IMR-90 (cell line): ENCODE data around the gene TTLL9. TPM values are rescaled to one million over a fixed set of nuclear protein-coding genes. Genes with fewer than 3 reads are reported as not detected.

Experiments
- ATAC-seq: fragments of 200-7000 bp; cut with Tn5 transposase; 2 replicates; pipeline ENCODE4 v1.9.1; 2020; ENCODE audit warnings: low read depth, mild to moderate bottlenecking, moderate library complexity
- BruUV-seq: library from RNA; stranded (reverse); fragments of 400-500 nt; replicated peaks from 2 replicates; lab custom pipeline; 2021; lab: Mats Ljungman, UMichigan
- CTCF ChIA-PET: fragments of 300-600 bp; formaldehyde crosslinking; extraction: SDS; loops from one replicate; lab custom pipeline; 2021; ENCODE audit warnings: antibody characterized with exemption; lab: Yijun Ruan, JAX
- POLR2A ChIA-PET: fragments of 300-600 bp; sonication (Branson Sonifier 250); formaldehyde crosslinking; loops from one replicate; lab custom pipeline; 2022; ENCODE audit warnings: antibody characterized with exemption; ENCODE audit not compliant: unreplicated experiment; lab: Charles Lee
- DNase-seq: peaks from one replicate; pipeline ENCODE4 v3.0.0; 2013
- H2AFZ ChIP-seq: replicated peaks from 2 replicates; pipeline ENCODE3; 2013; ENCODE audit warnings: low read length, mild to moderate bottlenecking; ENCODE audit not compliant: poor library complexity
- H2AK5ac ChIP-seq: 2 replicates; pipeline ENCODE4 v1.6.1; 2013; ENCODE audit warnings: low read depth, low read length, inconsistent platforms
- H2AK9ac ChIP-seq: replicated peaks from 2 replicates; pipeline ENCODE3; 2013; ENCODE audit warnings: mild to moderate bottlenecking, low read depth, low read length, moderate library complexity; ENCODE audit not compliant: poor library complexity
- H2BK120ac ChIP-seq: 2 replicates; pipeline ENCODE4 v1.6.1; 2013; ENCODE audit warnings: low read depth, low read length, inconsistent platforms
- H2BK15ac ChIP-seq: 3 replicates; pipeline ENCODE4 v1.6.1; 2013; ENCODE audit warnings: low read depth, low read length, inconsistent platforms
- H2BK20ac ChIP-seq: 2 replicates; pipeline ENCODE4 v1.6.1; 2013; ENCODE audit warnings: low read depth, mild to moderate bottlenecking, inconsistent platforms, low read length, moderate library complexity
- H2BK5ac ChIP-seq: 2 replicates; pipeline ENCODE4 v1.6.1; 2013; ENCODE audit warnings: mild to moderate bottlenecking, low read depth, low read length, inconsistent platforms; ENCODE audit not compliant: poor library complexity, severe bottlenecking
- H3K14ac ChIP-seq: replicated peaks from 2 replicates; pipeline ENCODE4 v1.6.1; 2013; ENCODE audit warnings: low read depth, low read length, inconsistent platforms
- H3K18ac ChIP-seq: 2 replicates; pipeline ENCODE4 v1.6.1; 2013; ENCODE audit warnings: low read depth, low read length, control low read depth
- H3K23ac ChIP-seq: 2 replicates; pipeline ENCODE4 v1.6.1; 2013; ENCODE audit warnings: low read depth, low read length, inconsistent platforms
- H3K27ac ChIP-seq: 2 replicates; pipeline ENCODE4 v1.5.1; 2013; ENCODE audit warnings: mild to moderate bottlenecking, control low read depth, low read length; ENCODE audit not compliant: insufficient read depth
- H3K27me3 ChIP-seq: 2 replicates; pipeline ENCODE4 v1.6.1; 2013; ENCODE audit warnings: low read length; ENCODE audit not compliant: control insufficient read depth, insufficient read depth
- H3K36me3 ChIP-seq: 2 replicates; pipeline ENCODE4 v1.6.1; 2013; ENCODE audit warnings: low read length, mixed read lengths; ENCODE audit not compliant: control insufficient read depth, insufficient read depth
- H3K4ac ChIP-seq: 2 replicates; pipeline ENCODE4 v1.6.1; 2013; ENCODE audit warnings: low read depth, low read length, inconsistent platforms
- H3K4me1 ChIP-seq: 2 replicates; pipeline ENCODE4 v1.6.1; 2013; ENCODE audit warnings: low read length, mixed read lengths; ENCODE audit not compliant: control insufficient read depth, insufficient read depth
- H3K4me2 ChIP-seq: 2 replicates; pipeline ENCODE4 v1.6.1; 2013; ENCODE audit warnings: low read depth, mild to moderate bottlenecking, control low read depth, low read length, moderate library complexity
- H3K4me3 ChIP-seq: 2 replicates; pipeline ENCODE4 v1.5.1; 2013; ENCODE audit warnings: low read depth, mild to moderate bottlenecking, control low read depth, low read length, moderate library complexity; ENCODE audit not compliant: insufficient read depth
- H3K56ac ChIP-seq: 2 replicates; pipeline ENCODE4 v1.6.1; 2013; ENCODE audit warnings: low read length, inconsistent platforms; ENCODE audit not compliant: insufficient read depth; ENCODE audit errors: extremely low read depth
- H3K79me1 ChIP-seq, 2 experiments: 2 replicates each; pipeline ENCODE4 v1.6.1; 2013; ENCODE audit warnings: low read length in 2 of 2, inconsistent platforms in 1 of 2, low read depth in 1 of 2
- H3K9ac ChIP-seq: 2 replicates; pipeline ENCODE4 v1.6.1; 2013; ENCODE audit warnings: low read depth, low read length, control low read depth
- H3K9me1 ChIP-seq: 2 replicates; pipeline ENCODE4 v1.6.1; 2013; ENCODE audit warnings: low read length, inconsistent platforms; ENCODE audit not compliant: insufficient read depth
- H3K9me3 ChIP-seq: 2 replicates; pipeline ENCODE4 v1.6.1; 2013; ENCODE audit warnings: low read length; ENCODE audit not compliant: control insufficient read depth, insufficient read depth
- H4K20me1 ChIP-seq: 2 replicates; pipeline ENCODE4 v1.6.1; 2013; ENCODE audit warnings: low read length, inconsistent platforms; ENCODE audit not compliant: insufficient read depth
- H4K5ac ChIP-seq: 2 replicates; pipeline ENCODE4 v1.6.1; 2013; ENCODE audit warnings: mild to moderate bottlenecking, low read depth, low read length, control low read depth
- H4K8ac ChIP-seq, 2 experiments: 2 replicates each; pipeline ENCODE4 v1.6.1; 2013; ENCODE audit warnings: low read depth in 2 of 2, low read length in 2 of 2, control low read depth in 1 of 2, inconsistent platforms in 1 of 2
- H4K91ac ChIP-seq: 2 replicates; pipeline ENCODE4 v1.6.1; 2013; ENCODE audit warnings: low read depth, low read length, inconsistent platforms; ENCODE audit not compliant: insufficient read depth
- BHLHE40 ChIP-seq: fragments of 150-350 bp; IDR thresholded peaks from 2 replicates; pipeline ENCODE4 v1.6.1; 2016; ENCODE audit warnings: mild to moderate bottlenecking, low read depth, low read length
- CEBPB ChIP-seq: IDR thresholded peaks from 2 replicates; pipeline ENCODE4 v1.6.1; 2012; ENCODE audit warnings: low read depth, low read length, improper control_type of control experiment
- FOS ChIP-seq: fragments of 150-350 bp; IDR thresholded peaks from 2 replicates; pipeline ENCODE4 v1.6.1; 2016; ENCODE audit warnings: low read depth, low read length
- MAZ ChIP-seq: IDR thresholded peaks from 2 replicates; pipeline ENCODE4 v1.6.1; 2012; ENCODE audit warnings: low read depth, mild to moderate bottlenecking, low read length, improper control_type of control experiment, moderate library complexity, borderline replicate concordance
- NFE2L2 ChIP-seq: fragments of 150-350 bp; IDR thresholded peaks from 2 replicates; pipeline ENCODE4 v1.6.1; 2016; ENCODE audit warnings: low read depth, mild to moderate bottlenecking, low read length
- POLR2A ChIP-seq: IDR thresholded peaks from 2 replicates; pipeline ENCODE4 v1.6.1; 2012; ENCODE audit warnings: mild to moderate bottlenecking, low read depth, low read length
- RAD21 ChIP-seq: IDR thresholded peaks from 2 replicates; pipeline ENCODE4 v1.6.1; 2012; ENCODE audit warnings: low read length, improper control_type of control experiment
- RFX5 ChIP-seq: IDR thresholded peaks from 2 replicates; pipeline ENCODE4 v1.8.0; 2012; ENCODE audit warnings: low read depth, mild to moderate bottlenecking, low read length, moderate library complexity
- WGBS, 2 experiments: methylation state at CpG; one replicate each; pipeline versions ENCODE4 v1.1.5 to v1.1.7; 2013; ENCODE audit warnings: missing lambda C conversion rate in 2 of 2; ENCODE audit not compliant: insufficient read length in 1 of 2; ENCODE audit errors: extremely low coverage in 2 of 2; 5-methylcytosine and 5-hydroxymethylcytosine counted together
- dilution Hi-C: fragments of 300-500 bp; cut with HindIII; formaldehyde crosslinking; loops from one replicate; pipeline ENCODE4 v1.14.3; 2018; ENCODE audit warnings: low sequenced_read_pairs; ENCODE audit not compliant: unreplicated experiment
- in situ Hi-C: fragments of 300-500 bp; cut with MboI; formaldehyde crosslinking; loops from 3 replicates; pipeline ENCODE4 v1.14.3; 2019; ENCODE audit warnings: low sequenced_read_pairs, inconsistent platforms, mixed read lengths
- intact Hi-C: fragments of 100-400 bp; cut with micrococcal nuclease; formaldehyde crosslinking; loops from 2 replicates; pipeline ENCODE4 v1.10.0; 2022
- polyA plus RNA-seq, 3 experiments: library from polyadenylated mRNA; depleted of rRNA; stranded (reverse); fragments of >200 nt; gene quantifications; 2 replicates each; pipeline ENCODE4 v1.2.3, GENCODE V29; 2012; ENCODE audit warnings: low replicate concordance in 1 of 3
- total RNA-seq: library from RNA; depleted of rRNA; stranded (reverse); fragments of >200 nt; gene quantifications from 2 replicates; pipeline ENCODE4 v1.2.3, GENCODE V29; 2012
- TF ChIP-seq, protein P1 (sequence below): fragments of 150-350 bp; IDR thresholded peaks from 2 replicates; pipeline ENCODE4 v1.6.1; 2017; ENCODE audit warnings: mild to moderate bottlenecking, antibody characterized with exemption, low read length, low read depth

TTLL9 gene
- total and polyA plus RNA-seq, 2 of the 4 experiments (the other 2 are of a cell fraction), result not detected

DNA sequence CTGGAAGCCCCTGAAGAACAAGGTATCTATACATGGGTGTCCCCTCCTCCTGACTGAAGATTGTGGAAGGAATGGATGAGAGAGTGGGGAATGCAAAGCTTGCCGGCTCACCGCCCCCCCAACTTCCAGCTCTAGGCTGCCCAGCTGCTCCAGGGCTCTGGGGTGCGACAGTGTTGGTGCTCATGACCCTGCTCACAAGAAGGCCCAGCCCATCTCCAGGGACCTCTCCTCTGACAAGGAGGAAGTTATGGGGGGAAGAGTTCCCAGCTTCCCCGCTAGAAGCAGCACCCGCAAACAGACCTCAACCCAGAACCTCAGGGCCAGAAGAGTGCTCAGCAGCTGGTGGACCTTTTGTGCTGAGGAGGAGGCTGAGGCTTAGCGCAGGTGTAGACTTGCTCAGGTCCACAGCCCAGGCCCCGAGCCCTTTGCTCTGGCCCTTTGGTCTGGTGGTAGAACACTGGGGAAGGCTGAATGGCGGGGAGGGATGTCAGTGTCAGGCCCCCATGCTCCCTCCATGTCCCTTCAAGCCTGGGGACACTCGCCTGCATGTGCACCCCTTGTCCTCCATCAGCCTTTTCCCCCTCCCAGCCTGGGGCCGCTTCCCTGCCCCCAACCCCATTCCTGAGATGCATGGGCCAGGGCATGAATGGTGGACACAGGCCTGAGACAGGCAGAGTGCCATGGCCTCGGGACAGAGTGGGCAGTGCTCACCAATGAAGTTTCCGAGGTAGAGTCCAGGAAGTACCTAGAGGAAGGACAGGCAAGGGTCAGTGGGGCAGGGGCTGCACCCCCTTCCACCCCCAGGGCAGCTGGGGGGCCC lies 1.4 kb upstream of the TTLL9 start:
- WGBS, 2 experiments, result 100% methylated on average over 1 of the region's 12 CpGs; no CpG with 5 or more reads in 1 of the 2 experiments
- no peak overlapping the region for H4K91ac ChIP-seq
- BruUV-seq, result no TSS peak
- no peaks in the 10 kb centered on the region for H3K79me1 ChIP-seq
- H3K4me1 ChIP-seq, result no peaks in the 10 kb centered on the region
- no peak overlapping the region for H3K14ac ChIP-seq
- H3K56ac ChIP-seq, result no peak overlapping the region
- ATAC-seq (no peak), DNase-seq (no peak)
- H3K23ac ChIP-seq, result no peak overlapping the region
- H4K20me1 ChIP-seq, result no peaks in the 10 kb centered on the region
- no peak overlapping the region for H3K4me2 ChIP-seq
- no peak overlapping the region for H3K18ac ChIP-seq
- H2AFZ ChIP-seq, result no peak overlapping the region
- H3K4me3 ChIP-seq, result no peak overlapping the region
- no peak for TF ChIP-seq MAZ
- no peak for TF ChIP-seq CEBPB
- TF ChIP-seq NFE2L2, result no peak
- no peak for TF ChIP-seq FOS
- TF ChIP-seq, protein P1, sequence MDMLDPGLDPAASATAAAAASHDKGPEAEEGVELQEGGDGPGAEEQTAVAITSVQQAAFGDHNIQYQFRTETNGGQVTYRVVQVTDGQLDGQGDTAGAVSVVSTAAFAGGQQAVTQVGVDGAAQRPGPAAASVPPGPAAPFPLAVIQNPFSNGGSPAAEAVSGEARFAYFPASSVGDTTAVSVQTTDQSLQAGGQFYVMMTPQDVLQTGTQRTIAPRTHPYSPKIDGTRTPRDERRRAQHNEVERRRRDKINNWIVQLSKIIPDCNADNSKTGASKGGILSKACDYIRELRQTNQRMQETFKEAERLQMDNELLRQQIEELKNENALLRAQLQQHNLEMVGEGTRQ, result no peak
- no peak for TF ChIP-seq BHLHE40
- no peak for TF ChIP-seq RFX5
- no peak for TF ChIP-seq RAD21
- TF ChIP-seq POLR2A, result no peak
- H3K27me3 ChIP-seq, result peaks cover 74% of the 10 kb centered on the region
- intact Hi-C loops, result no loop called here
- H4K8ac ChIP-seq, result no peak overlapping the region
- in situ Hi-C loops, result no loop called here
- H2AK9ac ChIP-seq, result no peak overlapping the region
- ChIA-PET CTCF (no interaction called here), POLR2A (no interaction called here)
- dilution Hi-C loops, result no loop called here
- no peaks in the 10 kb centered on the region; the same call in 1 of the 2 replicates for H3K9me1 ChIP-seq
- no peak overlapping the region for H2BK15ac ChIP-seq
- H3K9me3 ChIP-seq, result peaks cover 2% of the 10 kb centered on the region; the same call in 1 of the 2 replicates
- no peak overlapping the region for H3K27ac ChIP-seq
- H2BK5ac ChIP-seq, result no peak overlapping the region
- no peak overlapping the region for H3K4ac ChIP-seq
- no peak overlapping the region for H2AK5ac ChIP-seq
- H4K5ac ChIP-seq, result no peak overlapping the region
- H3K9ac ChIP-seq, result no peak overlapping the region
- H3K36me3 ChIP-seq, result no peaks in the 10 kb centered on the region
- no peak overlapping the region for H2BK20ac ChIP-seq
- no peak overlapping the region for H2BK120ac ChIP-seq
